K562 (cell line): ENCODE results near the gene SIX1. TPM values are rescaled to one million over a fixed set of nuclear protein-coding genes. Genes with fewer than 3 reads are reported as not detected.

ENCODE experiments used
- ATAC-seq: fragments of 200-7000 bp; cut with Tn5 transposase; 3 replicates; pipeline ENCODE4 v1.9.1; 2020; ENCODE audit warnings: moderate library complexity
- BruUV-seq: library from RNA; stranded (reverse); fragments of 400-500 nt; replicated peaks from 2 replicates; lab custom pipeline; 2021; lab: Mats Ljungman, UMichigan
- CTCF ChIA-PET: fragments of 300-600 bp; formaldehyde crosslinking; extraction: SDS; loops from one replicate; lab custom pipeline; 2021; ENCODE audit warnings: low intra/inter-chr PET ratio; lab: Yijun Ruan, JAX
- POLR2A ChIA-PET: fragments of 300-600, 350-650 bp; sonication (Branson Sonifier 250); formaldehyde crosslinking; extraction: SDS; loops from one replicate; lab custom pipeline; 2021; ENCODE audit warnings: antibody characterized with exemption, inconsistent platforms; lab: Yijun Ruan, JAX
- DNase-seq, 4 experiments: peaks; one replicate each; pipeline versions ENCODE4 v3.0.0 to v3.0.0-alpha.2; 2011 to 2018; ENCODE audit warnings: low spot score in 3 of 4, mixed read lengths in 3 of 4; ENCODE audit errors: extremely low read depth in 1 of 4
- FAIRE-seq: peaks from 2 replicates; lab custom pipeline; 2011; peaks lifted over from hg19 to GRCh38; lab: Jason Lieb, UNC
- H2AFZ ChIP-seq: 2 replicates; pipeline ENCODE4 v1.6.0; 2011; ENCODE audit warnings: low read depth, low read length, control low read depth, inconsistent platforms
- H3K27ac ChIP-seq: fragments of 200-600 bp; 3 replicates; pipeline ENCODE4 v1.8.0; 2011; ENCODE audit warnings: low read depth, mild to moderate bottlenecking, control low read depth, inconsistent platforms, low read length, moderate library complexity, mixed read lengths; ENCODE audit errors: extremely low read depth
- H3K27me3 ChIP-seq, 2 experiments: fragments of 300-600 bp in 1 of 2; 2 replicates in 1 of 2; 3 replicates in 1 of 2; pipeline versions ENCODE4 v1.6.0 to v1.8.0; 2011; ENCODE audit warnings: inconsistent platforms in 2 of 2, low read length in 2 of 2, mild to moderate bottlenecking in 1 of 2, mixed read lengths in 1 of 2, moderate library complexity in 1 of 2; ENCODE audit not compliant: control insufficient read depth in 2 of 2, insufficient read depth in 2 of 2
- H3K36me3 ChIP-seq: fragments of 300-600 bp; 3 replicates; pipeline ENCODE4 v1.8.0; 2011; ENCODE audit warnings: mild to moderate bottlenecking, low read length, inconsistent platforms; ENCODE audit not compliant: control insufficient read depth, insufficient read depth
- H3K4me1 ChIP-seq, 2 experiments: fragments of 200-600 bp in 1 of 2; replicated peaks in 1 of 2; 2 replicates in 1 of 2; 3 replicates in 1 of 2; pipeline versions ENCODE4 v1.5.1 to v1.8.0; 2011; ENCODE audit warnings: inconsistent platforms in 2 of 2, low read length in 2 of 2, mild to moderate bottlenecking in 1 of 2, mixed read lengths in 1 of 2, moderate library complexity in 1 of 2; ENCODE audit not compliant: control insufficient read depth in 2 of 2, insufficient read depth in 2 of 2
- H3K4me2 ChIP-seq: 2 replicates; pipeline ENCODE4 v1.6.1; 2011; ENCODE audit warnings: low read length, control low read depth, inconsistent platforms, mixed read lengths; ENCODE audit not compliant: insufficient read depth
- H3K4me3 ChIP-seq: fragments of 200-600 bp; sonication (generic), shearing (Covaris generic); 2 replicates; pipeline ENCODE4 v1.5.1; 2016; ENCODE audit warnings: control low read depth, inconsistent platforms
- H3K79me2 ChIP-seq: fragments of 200-600 bp; 3 replicates; pipeline ENCODE4 v1.8.0; 2011; ENCODE audit warnings: low read length, inconsistent platforms; ENCODE audit not compliant: control insufficient read depth, insufficient read depth
- H3K9ac ChIP-seq, 2 experiments: 2 replicates each; pipeline versions ENCODE4 v1.6.0 to v1.6.1; 2011; ENCODE audit warnings: low read depth in 2 of 2, low read length in 2 of 2, control low read depth in 1 of 2, inconsistent platforms in 1 of 2, mild to moderate bottlenecking in 1 of 2, mixed read lengths in 1 of 2; ENCODE audit not compliant: insufficient read depth in 1 of 2
- H3K9me1 ChIP-seq: one replicate; pipeline ENCODE4 v1.6.0; 2011; ENCODE audit warnings: inconsistent platforms, mild to moderate bottlenecking, low read length, moderate library complexity; ENCODE audit not compliant: control insufficient read depth, insufficient read depth
- H3K9me3 ChIP-seq: replicated peaks from 2 replicates; pipeline ENCODE4 v1.5.1; 2011; ENCODE audit warnings: low read depth, low read length, inconsistent platforms; ENCODE audit not compliant: control insufficient read depth, insufficient read depth
- H4K20me1 ChIP-seq: replicated peaks from 2 replicates; pipeline ENCODE4 v1.6.1; 2011; ENCODE audit warnings: low read length, inconsistent platforms, mixed read lengths; ENCODE audit not compliant: control insufficient read depth, insufficient read depth
- KDM4B ChIP-seq, 2 experiments: fragments of 450-650 bp in 1 of 2; sonication (generic) in 1 of 2; IDR thresholded peaks; 2 replicates each; pipeline ENCODE4 v1.6.1; 2016 to 2017; ENCODE audit warnings: borderline replicate concordance in 2 of 2, antibody characterized with exemption in 1 of 2, low read depth in 1 of 2, mild to moderate bottlenecking in 1 of 2
- MBD1 ChIP-seq: fragments of 250-450 bp; sonication (Bioruptor Pico); IDR thresholded peaks from 2 replicates; pipeline ENCODE4 v1.8.0; 2022; ENCODE audit warnings: inconsistent platforms
- MTA3 ChIP-seq: fragments of 450-650 bp; formaldehyde crosslinking; IDR thresholded peaks from 2 replicates; pipeline ENCODE4 v1.6.1; 2017; ENCODE audit warnings: mild to moderate bottlenecking, borderline replicate concordance
- NUFIP1 ChIP-seq: fragments of 450-650 bp; IDR thresholded peaks from 2 replicates; pipeline ENCODE4 v1.6.1; 2018; ENCODE audit not compliant: partially characterized antibody
- PYGO2 ChIP-seq: fragments of 450-650 bp; IDR thresholded peaks from 2 replicates; pipeline ENCODE4 v1.6.1; 2016; ENCODE audit warnings: mild to moderate bottlenecking, missing genetic modification characterization, moderate library complexity, missing compliant biosample characterization
- SMAD2 ChIP-seq: fragments of 150-350 bp; IDR thresholded peaks from 2 replicates; pipeline ENCODE4 v1.6.1; 2014; ENCODE audit warnings: low read depth, mild to moderate bottlenecking, low read length
- WGBS: fragments of 100-300 bp; shearing (Covaris generic); methylation state at CpG from one replicate; pipeline ENCODE4 v1.1.6; 2016; ENCODE audit warnings: low coverage, mixed read lengths; ENCODE audit not compliant: insufficient coverage; ENCODE audit errors: missing lambda C conversion rate; 5-methylcytosine and 5-hydroxymethylcytosine counted together
- in situ Hi-C: fragments of 300-500 bp; cut with MboI; formaldehyde crosslinking; loops from 4 replicates; pipeline ENCODE4 v1.15.0; 2018; ENCODE audit warnings: inconsistent platforms, mixed read lengths
- intact Hi-C: fragments of 100-400 bp; cut with micrococcal nuclease; formaldehyde crosslinking; loops from 2 replicates; pipeline ENCODE4 v1.14.2; 2022
- polyA plus RNA-seq, 8 experiments: library from polyadenylated mRNA; depleted of rRNA in 4 of 8; stranded (reverse) in 5 of 8; unstranded in 3 of 8; fragments of >200 nt; fragmentation: Nextera tagmentation in 2 of 8; fragmentation: Illumina TruSeq in 1 of 8; extraction: Ambion mirVana in 2 of 8; extraction: Trizol in 1 of 8; gene quantifications; 2 replicates each; pipeline versions ENCODE4 v1.2.1 to v1.2.3, GENCODE V29; 2011 to 2014; ENCODE audit warnings: inconsistent platforms in 1 of 8, missing spikeins in 1 of 8
- total RNA-seq, 7 experiments: library from RNA; depleted of rRNA in 6 of 7; stranded (reverse); fragments of >200 nt in 6 of 7; fragmentation: Illumina TruSeq in 2 of 7; extraction: Trizol in 2 of 7; gene quantifications; 2 replicates each; pipeline versions ENCODE4 v1.2.1 to v1.2.3, GENCODE V29; 2011 to 2021; ENCODE audit warnings: low replicate concordance in 1 of 7

Gene SIX1
- total and polyA plus RNA-seq, 9 of the 15 experiments (the other 6 are each of a cell fraction or from before 2014, with no cell fraction given), result 0.27 to 0.80 (median 0.45) TPM

GRCh38 chr14:60639674-60640073 is 9.6 kb downstream of the SIX1 start:
- H3K27me3 ChIP-seq, result no peaks in the 10 kb centered on the region
- H3K79me2 ChIP-seq, result no peaks in the 10 kb centered on the region
- in situ Hi-C loops, result no loop called here
- ATAC-seq (no peak), DNase-seq (no peak), FAIRE-seq (no peak)
- no peaks in the 10 kb centered on the region for H3K9me1 ChIP-seq
- H2AFZ ChIP-seq, result no peak overlapping the region
- no peaks in the 10 kb centered on the region for H3K9me3 ChIP-seq
- H3K9ac ChIP-seq, result no peak overlapping the region
- no peaks in the 10 kb centered on the region for H3K36me3 ChIP-seq
- TF ChIP-seq MBD1 (CRISPR knock-in tag) (no peak), PYGO2 (no peak), SMAD2 (no peak), MTA3 (no peak), NUFIP1 (no peak), KDM4B (IDR thresholded peaks at IDR 0.05; ENCODE audit: borderline replicate concordance in 2 of 2, low read depth in 1 of 2) (no peak)
- WGBS, result 0% methylated on average over 1 of the region's 1 CpG
- BruUV-seq, result no TSS peak
- no peak overlapping the region for H3K27ac ChIP-seq
- peaks cover 0 to 11% of the 10 kb centered on the region in 2 experiments; a peak in 2 of 5 replicates for H3K4me1 ChIP-seq
- no peaks in the 10 kb centered on the region for H4K20me1 ChIP-seq
- H3K4me2 ChIP-seq, result no peak overlapping the region
- CTCF ChIA-PET, result no interaction called here
- H3K4me3 ChIP-seq, result no peak overlapping the region
- intact Hi-C loops, result no loop called here
- POLR2A ChIA-PET, result no interaction called here
